ENCODE data around the gene PRDX5.

- TF ChIP-seq ARNT (IDR thresholded peaks at IDR 0.05) = no peak
- TF ChIP-seq FOXK2 (IDR thresholded peaks at IDR 0.05) = no peak
Observed at GRCh38 chr11:64352099-64352994, 34.4 kb downstream of the PRDX5 start.

Data from HEK293T (cell line).